Measurements from ENCODE around the gene KLHDC8B.
"Not testable (repeated sequence)": the region's sequence is repeated elsewhere in the genome, so short reads cannot be mapped to it uniquely, and the experiment has no call there.

KLHDC8B gene

DNA sequence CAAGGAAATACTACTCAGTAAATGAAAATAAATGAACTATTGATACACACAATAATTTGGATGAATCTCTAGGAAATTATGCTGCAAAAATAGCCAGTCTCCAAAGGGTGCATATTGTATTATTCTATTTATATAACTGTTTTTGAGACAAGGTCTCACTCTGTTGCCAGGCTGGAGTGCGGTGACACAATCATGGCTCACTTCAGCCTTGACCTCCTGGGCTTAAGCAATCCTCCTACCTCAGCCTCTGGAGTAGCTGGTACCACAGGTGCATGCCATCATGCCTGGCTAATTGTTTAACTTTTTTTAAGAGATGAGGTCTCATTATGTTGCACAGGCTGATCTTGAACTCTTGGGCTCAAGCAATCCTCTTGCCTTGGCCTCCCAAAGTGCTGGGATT, 12.5 kb downstream of the KLHDC8B start:
- no peak for DNase-seq (ENCODE audit: low read depth)

DNA sequence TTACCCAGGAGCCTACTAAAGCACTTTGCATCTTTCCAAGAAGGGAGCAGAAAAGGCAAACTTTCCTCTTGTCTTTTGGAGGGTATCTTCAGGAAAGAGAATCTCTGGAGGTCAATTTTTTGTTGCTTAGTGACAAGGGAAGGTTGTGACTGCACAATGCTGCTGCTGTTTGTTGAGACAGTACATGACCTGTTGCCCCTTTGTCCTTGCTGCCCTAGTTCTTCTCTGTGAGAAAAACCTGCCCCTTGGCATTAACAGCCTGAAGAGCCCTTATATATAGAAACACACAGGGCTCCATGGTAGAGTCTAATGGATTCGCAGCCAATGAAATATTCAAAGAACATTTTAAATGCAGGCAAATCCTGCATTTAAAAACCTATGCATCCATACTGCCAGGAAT, 20.3 kb downstream of the KLHDC8B start:
- DNase-seq (ENCODE audit: low read depth), result no peak

GRCh38 chr3:49198161-49198560, 26.8 kb downstream of the KLHDC8B start:
- DNase-seq (ENCODE audit: low read depth), result no peak

GRCh38 chr3:49198611-49199230, 27.3 kb downstream of the KLHDC8B start:
- DNase-seq (ENCODE audit: low read depth), result no peak

- no peak for DNase-seq (ENCODE audit: low read depth)
Measured at GRCh38 chr3:49199239-49199899, 28.0 kb downstream of the KLHDC8B start.

GRCh38 chr3:49199900-49200281, 28.5 kb downstream of the KLHDC8B start:
- DNase-seq (ENCODE audit: low read depth), result no peak

DNA sequence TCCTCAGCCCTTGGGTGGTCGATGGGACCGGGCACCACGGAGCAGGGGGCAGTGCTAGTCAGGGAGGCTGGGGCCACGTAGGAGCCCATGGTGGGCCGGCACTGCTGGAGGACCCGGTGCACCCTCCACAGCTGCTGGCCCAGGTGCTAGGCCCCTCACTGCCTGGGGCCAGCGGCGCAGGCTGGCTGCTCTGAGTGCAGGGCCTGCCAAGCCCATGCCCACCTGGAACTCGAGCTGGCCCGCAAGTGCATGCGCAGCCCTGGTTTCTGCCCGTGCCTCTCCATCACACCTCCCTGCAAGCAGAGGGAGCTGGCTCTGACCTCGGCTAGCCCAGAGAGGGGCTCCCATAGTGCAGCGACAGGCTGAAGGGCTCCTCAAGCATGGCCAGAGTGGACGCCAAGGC, 42.1 kb downstream of the KLHDC8B start:
- DNase-seq (ENCODE audit: low read depth), result no peak

DNA sequence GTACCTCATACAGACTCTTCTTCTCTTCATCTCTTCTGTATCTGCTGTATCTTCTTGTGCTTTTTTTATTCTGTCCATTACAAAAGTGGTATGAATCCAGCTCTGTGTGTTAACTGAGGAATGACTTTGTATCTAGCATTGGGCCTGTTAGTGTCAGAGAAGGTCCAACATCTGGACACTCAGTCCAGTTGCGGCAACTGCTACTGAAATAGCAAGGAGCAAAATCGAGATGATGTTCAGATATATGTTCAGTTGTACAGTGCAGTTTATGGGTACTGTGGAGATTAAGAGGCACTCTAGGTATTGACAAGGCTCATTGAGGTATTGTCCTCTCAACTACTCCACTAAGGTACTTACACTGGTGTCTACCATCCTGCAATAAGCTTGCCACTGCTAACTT, 42.6 kb downstream of the KLHDC8B start:
- DNase-seq (ENCODE audit: low read depth), result no peak

GRCh38 chr3:49216687-49217086, 45.3 kb downstream of the KLHDC8B start:
- not testable (repeated sequence) for DNase-seq (ENCODE audit: low read depth)

GRCh38 chr3:49217108-49217507, 45.7 kb downstream of the KLHDC8B start:
- DNase-seq (ENCODE audit: low read depth), result not testable (repeated sequence)

DNA sequence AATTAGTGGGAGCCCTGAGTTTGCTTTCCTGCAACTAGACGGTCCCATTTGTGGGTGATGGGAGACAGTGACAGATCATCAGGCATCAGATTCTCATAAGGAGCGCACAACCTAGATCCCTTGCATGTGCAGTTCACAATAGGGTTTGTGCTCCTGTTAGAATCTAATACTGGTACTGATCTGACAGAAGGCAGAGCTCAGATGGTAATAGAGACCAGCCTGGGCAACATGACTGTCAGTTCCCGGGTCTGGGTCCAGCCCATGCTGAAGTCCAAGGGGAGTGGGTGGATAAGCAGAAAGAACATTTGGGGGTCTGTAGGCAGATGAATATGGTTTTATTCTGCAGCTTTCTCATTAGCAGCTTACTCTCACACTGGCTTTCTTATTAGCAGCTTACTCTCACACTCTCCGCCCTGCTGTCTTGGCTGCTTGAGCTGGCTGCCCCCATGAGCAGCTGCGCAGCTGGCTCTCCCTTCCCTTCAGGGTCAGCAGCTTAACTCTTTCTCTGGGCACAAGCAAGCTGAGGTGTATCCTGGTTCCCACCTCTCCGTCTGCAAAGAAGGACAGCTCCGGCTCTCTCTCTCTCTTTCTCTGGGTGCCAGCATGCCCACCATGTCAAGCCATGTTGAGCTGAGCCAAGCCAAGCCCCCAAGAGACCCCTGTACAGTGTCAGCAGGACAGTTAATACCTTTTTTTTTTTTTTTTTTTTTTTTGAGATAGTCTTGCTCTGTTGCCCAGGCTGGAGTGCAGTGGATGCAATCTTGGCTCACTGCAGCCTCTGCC, 46.5 kb downstream of the KLHDC8B start:
- DNase-seq (ENCODE audit: low read depth), result no peak

DNA sequence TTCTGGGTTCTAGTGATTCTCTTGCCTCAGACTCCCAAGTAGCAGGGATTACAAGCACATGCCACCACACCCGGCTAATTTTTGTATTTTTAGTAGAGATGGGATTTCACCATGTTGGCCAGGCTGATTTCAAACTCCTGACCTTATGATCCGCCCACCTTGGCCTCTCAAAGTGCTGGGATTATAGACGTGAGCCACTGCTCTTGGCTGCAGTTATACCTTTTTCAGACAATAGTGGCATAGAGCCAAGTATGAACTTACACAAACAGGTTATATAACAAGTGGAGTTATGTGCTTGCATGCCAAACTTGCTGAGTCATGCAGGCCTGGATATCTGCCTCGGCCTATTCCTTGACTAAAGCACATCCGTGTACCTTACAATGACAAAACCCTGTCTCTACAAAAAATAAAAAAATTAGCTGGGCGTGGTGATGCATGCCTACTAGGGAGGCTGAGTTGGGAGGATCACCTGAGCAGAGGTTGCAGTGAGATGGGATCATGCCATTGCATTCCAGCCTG, 47.1 kb downstream of the KLHDC8B start:
- peak; percentile 5 for DNase-seq (ENCODE audit: low read depth)

DNA sequence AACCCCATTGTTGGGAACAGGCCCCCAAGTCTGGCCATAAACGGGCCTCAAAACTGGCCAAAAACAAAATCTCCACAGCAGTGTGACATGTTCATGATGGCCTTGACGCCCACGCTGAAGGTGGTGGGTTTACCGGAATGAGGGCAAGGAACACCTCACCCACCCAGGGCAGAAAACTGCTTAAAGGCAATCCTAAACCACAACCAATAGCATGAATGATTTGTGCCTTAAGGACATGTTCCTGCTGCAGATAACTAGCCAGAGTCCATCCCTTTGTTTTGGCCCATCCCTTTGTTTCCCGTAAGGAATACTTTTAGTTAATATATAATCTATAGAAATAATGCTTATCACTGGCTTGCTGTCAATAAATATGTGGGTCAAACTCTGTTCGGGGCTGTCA, 47.7 kb downstream of the KLHDC8B start:
- DNase-seq (ENCODE audit: low read depth), result no peak

DNA sequence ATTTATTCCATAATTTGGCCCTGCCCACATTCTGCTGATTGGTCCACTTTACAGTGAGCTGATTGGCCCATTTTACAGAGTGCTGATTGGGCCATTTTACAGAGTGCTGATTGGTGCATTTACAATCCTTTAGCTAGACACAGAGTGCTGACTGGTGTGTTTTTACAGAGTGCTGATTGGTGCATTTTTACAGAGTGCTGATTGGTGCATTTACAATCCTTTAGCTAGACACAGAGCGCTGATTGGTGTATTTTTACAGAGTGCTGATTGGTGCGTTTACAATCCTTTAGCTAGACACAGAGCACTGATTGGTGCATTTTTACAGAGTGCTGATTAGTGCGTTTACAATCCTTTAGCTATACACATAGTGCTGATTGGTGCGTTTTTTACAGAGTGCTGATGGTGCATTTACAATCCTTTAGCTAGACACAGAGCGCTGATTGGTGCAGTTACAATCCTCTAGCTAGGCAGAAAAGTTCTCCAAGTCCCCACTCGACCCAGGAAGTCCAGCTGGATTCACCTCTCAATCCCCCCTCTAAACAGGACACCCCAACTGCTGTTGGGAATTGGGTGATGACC, 49.7 kb downstream of the KLHDC8B start:
- not testable (repeated sequence) for DNase-seq (ENCODE audit: low read depth)

DNA sequence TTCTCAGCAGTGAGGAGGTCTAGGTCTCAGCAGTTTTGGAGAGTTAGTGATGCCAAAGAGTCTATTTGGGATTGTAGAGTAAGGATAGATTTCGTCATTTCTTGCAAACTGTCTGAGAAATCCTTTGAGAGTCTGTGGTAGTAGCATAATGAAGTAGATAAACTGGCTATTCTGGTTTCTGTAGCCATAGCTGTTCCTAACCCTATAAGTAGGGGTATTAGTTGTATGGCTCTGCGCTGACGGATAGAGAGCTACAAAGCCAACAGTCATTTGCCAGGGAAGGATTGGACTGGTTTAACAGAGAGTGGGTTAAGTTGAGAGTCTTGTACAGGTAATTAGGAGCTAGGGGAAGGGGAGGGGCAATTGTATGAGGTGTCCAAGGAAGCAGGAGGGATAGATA, 50.6 kb downstream of the KLHDC8B start:
- DNase-seq (ENCODE audit: low read depth), result no peak

Data from CMK (cell line).